ENCODE data around the gene PCMT1.

PCMT1 gene

DNA sequence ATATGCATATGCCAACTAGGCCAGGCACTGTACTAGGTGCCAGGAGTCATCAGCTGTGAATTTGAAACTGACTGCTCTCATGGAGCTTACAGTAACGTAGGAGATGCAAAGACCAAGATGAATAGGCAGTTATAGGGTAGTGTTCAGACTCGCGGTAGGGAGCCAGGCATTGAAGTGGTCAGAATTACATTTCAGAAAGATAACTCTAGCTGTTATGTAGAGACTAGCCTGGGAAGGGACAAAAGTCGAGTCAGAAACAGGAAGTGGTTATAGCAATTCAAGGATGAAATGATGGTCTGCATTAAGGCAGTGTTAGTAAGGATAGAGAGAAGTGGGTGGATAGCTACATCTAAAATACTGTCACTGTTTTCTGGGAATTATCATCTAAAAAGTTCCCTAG is 56.6 kb downstream of the PCMT1 start:
- no peaks in the 10 kb centered on the region for H3K27me3 ChIP-seq (ENCODE audit: insufficient read depth, low read length, poor library complexity)
- peaks cover 32% of the 10 kb centered on the region for H3K36me3 ChIP-seq (ENCODE audit: insufficient read depth, low read length)
- peak overlapping the region; percentile 74 for H3K27ac ChIP-seq (ENCODE audit: low read length)
- peak; percentile 86 for ATAC-seq (ENCODE audit: insufficient read depth, low read depth)
- H3K9ac ChIP-seq (ENCODE audit: low read depth, low read length), result no peak overlapping the region
- no peaks in the 10 kb centered on the region; the same call in 1 of the 2 replicates for H3K79me2 ChIP-seq (ENCODE audit: insufficient read depth, low read length)
- DNase-seq, result peak; percentile 65
- H2AFZ ChIP-seq (ENCODE audit: low read depth, low read length), result no peak overlapping the region
- H3K4me1 ChIP-seq (ENCODE audit: insufficient read depth, low read length), result peaks cover 37% of the 10 kb centered on the region
- H3K4me2 ChIP-seq (ENCODE audit: insufficient read depth, low read length), result no peak overlapping the region
- no peak for TF ChIP-seq EZH2 (IDR thresholded peaks at IDR 0.05; ENCODE audit: borderline replicate concordance, low read depth, low read length, severe bottlenecking)
- TF ChIP-seq, protein P1, sequence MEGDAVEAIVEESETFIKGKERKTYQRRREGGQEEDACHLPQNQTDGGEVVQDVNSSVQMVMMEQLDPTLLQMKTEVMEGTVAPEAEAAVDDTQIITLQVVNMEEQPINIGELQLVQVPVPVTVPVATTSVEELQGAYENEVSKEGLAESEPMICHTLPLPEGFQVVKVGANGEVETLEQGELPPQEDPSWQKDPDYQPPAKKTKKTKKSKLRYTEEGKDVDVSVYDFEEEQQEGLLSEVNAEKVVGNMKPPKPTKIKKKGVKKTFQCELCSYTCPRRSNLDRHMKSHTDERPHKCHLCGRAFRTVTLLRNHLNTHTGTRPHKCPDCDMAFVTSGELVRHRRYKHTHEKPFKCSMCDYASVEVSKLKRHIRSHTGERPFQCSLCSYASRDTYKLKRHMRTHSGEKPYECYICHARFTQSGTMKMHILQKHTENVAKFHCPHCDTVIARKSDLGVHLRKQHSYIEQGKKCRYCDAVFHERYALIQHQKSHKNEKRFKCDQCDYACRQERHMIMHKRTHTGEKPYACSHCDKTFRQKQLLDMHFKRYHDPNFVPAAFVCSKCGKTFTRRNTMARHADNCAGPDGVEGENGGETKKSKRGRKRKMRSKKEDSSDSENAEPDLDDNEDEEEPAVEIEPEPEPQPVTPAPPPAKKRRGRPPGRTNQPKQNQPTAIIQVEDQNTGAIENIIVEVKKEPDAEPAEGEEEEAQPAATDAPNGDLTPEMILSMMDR (IDR thresholded peaks at IDR 0.05; ENCODE audit: borderline replicate concordance, extremely low read depth, low read length, poor library complexity, severe bottlenecking), result no peak
- no peak overlapping the region for H3K4me3 ChIP-seq (ENCODE audit: low read depth in 1 of 2, low read length in 2 of 2)
- no peaks in the 10 kb centered on the region for H4K20me1 ChIP-seq (ENCODE audit: insufficient read depth, low read length)
- H3K9me3 ChIP-seq (ENCODE audit: insufficient read depth, low read length, severe bottlenecking), result no peaks in the 10 kb centered on the region

DNA sequence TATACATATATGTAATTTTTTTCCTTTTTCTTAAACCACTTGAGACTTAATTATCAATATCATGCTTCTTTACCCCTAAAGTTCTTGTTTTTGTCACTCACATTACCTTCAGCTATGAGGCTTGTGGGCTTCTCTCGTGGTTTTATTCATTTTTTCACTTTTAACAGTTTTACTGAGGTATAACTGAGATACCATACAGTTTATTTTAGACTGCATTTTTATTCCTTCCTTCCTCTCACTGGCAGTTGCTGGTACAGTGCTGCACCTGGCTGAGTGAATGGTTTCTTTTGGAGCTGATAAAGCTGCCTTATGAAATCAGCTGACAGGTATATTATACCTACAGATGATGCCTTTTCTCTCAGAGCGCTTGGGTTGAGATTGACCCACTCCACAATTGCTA is 60.3 kb downstream of the PCMT1 start:
- peak; percentile 39 for DNase-seq
- Histone ChIP-seq H3K36me3 (ENCODE audit: insufficient read depth, low read length) (peaks cover 16% of the 10 kb centered on the region), H3K79me2 (ENCODE audit: insufficient read depth, low read length) (no peaks in the 10 kb centered on the region), H3K4me2 (ENCODE audit: insufficient read depth, low read length) (no peak overlapping the region), H3K9me3 (ENCODE audit: insufficient read depth, low read length, severe bottlenecking) (no peaks in the 10 kb centered on the region), H4K20me1 (ENCODE audit: insufficient read depth, low read length) (no peaks in the 10 kb centered on the region), H3K9ac (ENCODE audit: low read depth, low read length) (peak overlapping the region; percentile 26; the same call in 1 of the 2 replicates), H3K4me3 (ENCODE audit: low read depth in 1 of 2, low read length in 2 of 2) (no peak overlapping the region), H3K27me3 (ENCODE audit: insufficient read depth, low read length, poor library complexity) (no peaks in the 10 kb centered on the region), H2AFZ (ENCODE audit: low read depth, low read length) (no peak overlapping the region), H3K4me1 (ENCODE audit: insufficient read depth, low read length) (peaks cover 49% of the 10 kb centered on the region), H3K27ac (ENCODE audit: low read length) (peak overlapping the region; percentile 80)
- no peak for TF ChIP-seq EZH2 (IDR thresholded peaks at IDR 0.05; ENCODE audit: borderline replicate concordance, low read depth, low read length, severe bottlenecking)
- TF ChIP-seq, protein P1 (IDR thresholded peaks at IDR 0.05; ENCODE audit: borderline replicate concordance, extremely low read depth, low read length, poor library complexity, severe bottlenecking), result no peak
- peak; percentile 66 for ATAC-seq (ENCODE audit: insufficient read depth, low read depth)

DNA sequence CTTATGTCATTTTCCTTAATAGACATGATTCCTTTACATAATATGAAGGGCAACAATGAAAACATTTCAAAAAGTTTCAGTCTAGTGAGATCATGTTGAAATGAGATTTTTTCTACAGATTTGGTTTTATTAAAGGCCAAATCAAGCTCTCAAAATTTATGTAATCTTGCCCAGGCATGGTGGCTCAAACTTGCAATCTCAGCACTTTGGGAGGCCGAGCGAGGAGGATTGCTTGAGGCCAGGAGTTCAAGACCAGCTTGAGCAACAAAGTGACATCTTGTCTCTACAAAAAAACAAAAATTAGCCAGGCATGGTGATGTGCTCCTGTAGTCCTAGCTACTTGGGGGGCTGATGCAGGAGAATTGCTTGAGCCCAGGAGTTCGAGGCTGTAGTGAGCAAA is 63.8 kb downstream of the PCMT1 start:
- H4K20me1 ChIP-seq (ENCODE audit: insufficient read depth, low read length), result no peaks in the 10 kb centered on the region
- no peaks in the 10 kb centered on the region for H3K27me3 ChIP-seq (ENCODE audit: insufficient read depth, low read length, poor library complexity)
- no peak for DNase-seq
- H3K27ac ChIP-seq (ENCODE audit: low read length), result no peak overlapping the region
- peaks cover 12% of the 10 kb centered on the region for H3K36me3 ChIP-seq (ENCODE audit: insufficient read depth, low read length)
- TF ChIP-seq EZH2 (IDR thresholded peaks at IDR 0.05; ENCODE audit: borderline replicate concordance, low read depth, low read length, severe bottlenecking), result no peak
- TF ChIP-seq, protein P1 (IDR thresholded peaks at IDR 0.05; ENCODE audit: borderline replicate concordance, extremely low read depth, low read length, poor library complexity, severe bottlenecking), result no peak
- no peak overlapping the region for H3K4me2 ChIP-seq (ENCODE audit: insufficient read depth, low read length)
- H2AFZ ChIP-seq (ENCODE audit: low read depth, low read length), result no peak overlapping the region
- no peak overlapping the region for H3K4me3 ChIP-seq (ENCODE audit: low read depth in 1 of 2, low read length in 2 of 2)
- H3K4me1 ChIP-seq (ENCODE audit: insufficient read depth, low read length), result peaks cover 35% of the 10 kb centered on the region
- no peak overlapping the region for H3K9ac ChIP-seq (ENCODE audit: low read depth, low read length)
- no peaks in the 10 kb centered on the region for H3K9me3 ChIP-seq (ENCODE audit: insufficient read depth, low read length, severe bottlenecking)
- no peak for ATAC-seq (ENCODE audit: insufficient read depth, low read depth)
- no peaks in the 10 kb centered on the region for H3K79me2 ChIP-seq (ENCODE audit: insufficient read depth, low read length)

DNA sequence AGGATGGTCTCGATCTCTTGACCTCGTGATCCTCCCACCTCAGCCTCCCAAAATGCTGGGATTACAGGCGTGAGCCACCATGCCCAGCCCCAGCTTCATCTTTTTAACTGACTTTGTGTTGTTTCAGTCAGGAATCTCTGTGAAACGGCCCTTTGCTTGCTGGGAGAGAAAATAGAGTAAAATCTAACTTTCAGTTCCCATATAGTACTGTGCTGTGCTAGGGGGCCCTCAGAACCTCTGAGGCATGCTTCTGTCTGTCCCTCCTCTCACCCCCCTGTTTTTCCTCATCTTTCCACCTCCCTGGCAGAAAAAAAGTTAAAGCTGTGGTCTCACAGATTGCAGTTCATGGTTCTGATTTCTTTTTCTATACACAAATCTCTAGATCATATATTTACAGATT is 66.2 kb downstream of the PCMT1 start:
- no peak for TF ChIP-seq EZH2 (IDR thresholded peaks at IDR 0.05; ENCODE audit: borderline replicate concordance, low read depth, low read length, severe bottlenecking)
- TF ChIP-seq, protein P1 (IDR thresholded peaks at IDR 0.05; ENCODE audit: borderline replicate concordance, extremely low read depth, low read length, poor library complexity, severe bottlenecking), result no peak
- Histone ChIP-seq H3K9me3 (ENCODE audit: insufficient read depth, low read length, severe bottlenecking) (no peaks in the 10 kb centered on the region), H3K9ac (ENCODE audit: low read depth, low read length) (no peak overlapping the region), H3K79me2 (ENCODE audit: insufficient read depth, low read length) (no peaks in the 10 kb centered on the region), H4K20me1 (ENCODE audit: insufficient read depth, low read length) (no peaks in the 10 kb centered on the region), H3K36me3 (ENCODE audit: insufficient read depth, low read length) (peaks cover 12% of the 10 kb centered on the region), H3K27ac (ENCODE audit: low read length) (no peak overlapping the region), H2AFZ (ENCODE audit: low read depth, low read length) (no peak overlapping the region), H3K4me2 (ENCODE audit: insufficient read depth, low read length) (no peak overlapping the region), H3K4me1 (ENCODE audit: insufficient read depth, low read length) (peaks cover 16% of the 10 kb centered on the region), H3K27me3 (ENCODE audit: insufficient read depth, low read length, poor library complexity) (no peaks in the 10 kb centered on the region), H3K4me3 (ENCODE audit: low read depth in 1 of 2, low read length in 2 of 2) (no peak overlapping the region)
- ATAC-seq (ENCODE audit: insufficient read depth, low read depth), result no peak
- DNase-seq, result no peak
